Kidney epithelial cell (primary cell): ENCODE measurements around the gene KCNJ5. TPM values are rescaled to one million over a fixed set of nuclear protein-coding genes. Genes with fewer than 3 reads are reported as not detected.

Source experiments
- DNase-seq: peaks from one replicate; pipeline ENCODE4 v3.0.0-alpha.2; 2010; ENCODE audit warnings: low read depth
- H3K27me3 ChIP-seq: 2 replicates; pipeline ENCODE4 v1.6.0; 2011; ENCODE audit warnings: low read length; ENCODE audit not compliant: control insufficient read depth, insufficient read depth
- H3K36me3 ChIP-seq: 2 replicates; pipeline ENCODE4 v1.5.1; 2011; ENCODE audit warnings: low read length; ENCODE audit not compliant: control insufficient read depth, insufficient read depth
- H3K4me3 ChIP-seq: 2 replicates; pipeline ENCODE4 v1.5.1; 2011; ENCODE audit warnings: low read depth, mild to moderate bottlenecking, control low read depth, low read length
- total RNA-seq: library from RNA; depleted of rRNA; stranded (reverse); fragments of >200 nt; gene quantifications from 2 replicates; pipeline ENCODE4 v1.2.3, GENCODE V29; 2015
- TF ChIP-seq, protein P1 (sequence below): IDR thresholded peaks from 2 replicates; pipeline ENCODE4 v1.5.1; 2011; ENCODE audit warnings: mild to moderate bottlenecking, moderate library complexity, low read length, control low read depth, inconsistent platforms; ENCODE audit not compliant: insufficient read depth, poor library complexity, severe bottlenecking

KCNJ5 gene
- total RNA-seq, 1 donor from 2014 or later = 3.4 TPM

DNA sequence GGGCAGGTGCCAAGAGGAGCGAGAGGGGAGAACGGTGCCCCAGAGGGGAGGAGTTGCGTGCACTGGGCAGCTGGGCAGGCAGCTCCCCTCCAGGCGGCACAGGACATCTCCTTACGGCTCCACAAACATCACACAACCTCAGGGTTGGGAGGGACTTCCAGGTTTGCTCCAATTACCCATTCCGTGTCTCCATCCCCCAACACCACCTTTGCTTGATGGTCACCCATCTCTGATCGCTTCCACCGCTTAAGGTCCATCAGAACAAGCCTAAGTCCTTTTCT, 66.0 kb downstream of the KCNJ5 start:
- TF ChIP-seq, protein P1, sequence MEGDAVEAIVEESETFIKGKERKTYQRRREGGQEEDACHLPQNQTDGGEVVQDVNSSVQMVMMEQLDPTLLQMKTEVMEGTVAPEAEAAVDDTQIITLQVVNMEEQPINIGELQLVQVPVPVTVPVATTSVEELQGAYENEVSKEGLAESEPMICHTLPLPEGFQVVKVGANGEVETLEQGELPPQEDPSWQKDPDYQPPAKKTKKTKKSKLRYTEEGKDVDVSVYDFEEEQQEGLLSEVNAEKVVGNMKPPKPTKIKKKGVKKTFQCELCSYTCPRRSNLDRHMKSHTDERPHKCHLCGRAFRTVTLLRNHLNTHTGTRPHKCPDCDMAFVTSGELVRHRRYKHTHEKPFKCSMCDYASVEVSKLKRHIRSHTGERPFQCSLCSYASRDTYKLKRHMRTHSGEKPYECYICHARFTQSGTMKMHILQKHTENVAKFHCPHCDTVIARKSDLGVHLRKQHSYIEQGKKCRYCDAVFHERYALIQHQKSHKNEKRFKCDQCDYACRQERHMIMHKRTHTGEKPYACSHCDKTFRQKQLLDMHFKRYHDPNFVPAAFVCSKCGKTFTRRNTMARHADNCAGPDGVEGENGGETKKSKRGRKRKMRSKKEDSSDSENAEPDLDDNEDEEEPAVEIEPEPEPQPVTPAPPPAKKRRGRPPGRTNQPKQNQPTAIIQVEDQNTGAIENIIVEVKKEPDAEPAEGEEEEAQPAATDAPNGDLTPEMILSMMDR = no peak
- no peak for DNase-seq
- Histone ChIP-seq H3K4me3 (no peak overlapping the region), H3K36me3 (no peaks in the 10 kb centered on the region), H3K27me3 (no peaks in the 10 kb centered on the region)

DNA sequence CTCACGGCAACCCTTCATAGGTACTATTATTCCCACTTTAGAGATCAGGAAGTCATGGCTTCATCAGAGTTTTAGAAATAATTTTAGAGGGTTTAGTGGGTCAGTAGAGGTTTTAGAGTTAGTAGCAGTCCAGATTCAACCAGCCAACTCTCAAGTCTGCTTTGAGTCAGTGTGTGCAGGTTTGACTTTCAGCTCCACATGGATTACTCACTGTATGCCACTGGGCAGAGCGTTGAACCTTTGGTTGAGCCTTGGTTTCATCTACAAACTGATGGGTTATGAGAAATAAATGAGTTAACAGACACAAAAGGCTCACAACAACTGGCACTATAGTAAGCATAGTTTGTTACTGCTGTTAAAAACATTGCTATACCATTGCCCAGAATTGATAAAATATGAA, 70.5 kb downstream of the KCNJ5 start:
- no peaks in the 10 kb centered on the region for H3K36me3 ChIP-seq
- H3K4me3 ChIP-seq = no peak overlapping the region
- DNase-seq = no peak
- TF ChIP-seq, protein P1 = no peak
- H3K27me3 ChIP-seq = no peaks in the 10 kb centered on the region

DNA sequence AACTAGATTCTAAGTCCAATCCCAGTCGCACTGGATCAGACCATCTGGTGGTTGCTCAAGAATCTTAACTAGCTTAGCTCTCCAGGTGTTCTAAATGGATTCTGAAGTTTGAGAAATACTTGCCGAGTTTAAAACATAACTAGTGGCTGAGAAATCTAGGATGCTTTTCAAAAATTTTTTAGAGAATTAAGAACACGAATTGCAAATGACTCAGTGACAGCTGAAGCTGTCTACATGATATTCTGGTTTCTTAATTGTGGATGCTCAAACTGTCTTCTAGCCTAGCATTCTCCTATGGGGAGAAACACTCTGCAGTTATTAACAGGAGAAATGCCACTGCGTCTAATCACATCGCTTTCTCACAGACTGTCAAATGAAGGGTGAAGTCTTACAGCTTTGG, 71.7 kb downstream of the KCNJ5 start:
- Histone ChIP-seq H3K4me3 (no peak overlapping the region), H3K36me3 (no peaks in the 10 kb centered on the region), H3K27me3 (no peaks in the 10 kb centered on the region)
- TF ChIP-seq, protein P1 = no peak
- no peak for DNase-seq

- TF ChIP-seq, protein P1 = no peak
- no peaks in the 10 kb centered on the region for H3K36me3 ChIP-seq
- no peak overlapping the region for H3K4me3 ChIP-seq
- H3K27me3 ChIP-seq = no peaks in the 10 kb centered on the region
- no peak for DNase-seq
Observed at GRCh38 chr11:128963744-128964325, 72.7 kb downstream of the KCNJ5 start.

GRCh38 chr11:128964463-128964930, 73.3 kb downstream of the KCNJ5 start:
- H3K27me3 ChIP-seq = no peaks in the 10 kb centered on the region
- DNase-seq = no peak
- H3K36me3 ChIP-seq = no peaks in the 10 kb centered on the region
- no peak overlapping the region for H3K4me3 ChIP-seq
- TF ChIP-seq, protein P1 = no peak

DNA sequence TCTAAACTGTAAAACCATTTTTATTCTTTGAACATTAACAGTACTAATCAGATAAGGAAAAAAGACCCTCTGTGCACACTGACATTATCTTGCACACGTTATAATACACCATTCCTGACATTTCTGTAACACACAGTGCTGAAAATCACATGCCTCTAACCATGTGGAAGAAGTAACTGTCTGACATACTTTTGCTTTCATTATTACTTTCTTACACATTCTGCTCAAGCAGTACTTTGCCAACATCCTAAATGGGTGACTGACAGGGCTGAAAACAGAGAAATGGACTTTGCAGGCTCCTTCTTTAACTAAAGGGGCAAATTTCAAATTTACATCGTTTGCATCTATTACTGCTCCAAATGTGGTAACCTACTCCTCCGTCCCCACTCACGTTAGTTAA, 74.3 kb downstream of the KCNJ5 start:
- TF ChIP-seq, protein P1 = no peak
- Histone ChIP-seq H3K36me3 (no peaks in the 10 kb centered on the region), H3K27me3 (no peaks in the 10 kb centered on the region), H3K4me3 (no peak overlapping the region)
- no peak for DNase-seq
